Measurements from ENCODE around the gene SLC22A23.

The SLC22A23 gene

DNA sequence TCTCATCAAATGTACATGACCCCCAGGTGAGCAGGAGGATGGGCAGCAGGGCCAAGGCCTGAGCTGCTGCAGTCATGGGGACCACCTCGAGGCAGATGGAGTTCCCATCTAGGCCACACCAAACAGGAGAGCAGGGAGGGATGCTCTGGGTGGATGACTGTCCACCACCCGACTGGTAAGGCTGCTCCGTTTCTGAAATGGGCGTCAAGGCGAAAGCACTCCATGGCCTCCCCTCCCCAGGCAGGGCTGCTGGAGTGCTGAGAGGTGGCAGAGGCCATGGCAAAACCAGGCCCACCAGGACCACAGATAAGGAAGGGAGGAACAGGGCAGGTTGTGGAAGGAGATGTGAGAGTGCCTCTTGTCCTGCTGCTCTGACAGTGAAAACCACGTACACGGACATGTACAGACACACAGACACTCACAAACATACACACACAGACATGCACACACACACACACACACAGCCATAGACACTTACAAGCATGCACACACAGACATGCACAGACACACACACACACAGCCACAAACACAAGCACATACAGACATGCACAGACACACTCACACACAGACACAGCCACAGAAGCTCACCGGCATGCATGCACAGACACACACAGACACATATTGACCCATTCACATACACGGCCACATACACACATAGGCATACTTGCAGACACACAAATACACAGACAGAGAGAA, 104.9 kb downstream of the SLC22A23 start:
- DNase-seq (ENCODE audit: low read depth) = no peak

DNA sequence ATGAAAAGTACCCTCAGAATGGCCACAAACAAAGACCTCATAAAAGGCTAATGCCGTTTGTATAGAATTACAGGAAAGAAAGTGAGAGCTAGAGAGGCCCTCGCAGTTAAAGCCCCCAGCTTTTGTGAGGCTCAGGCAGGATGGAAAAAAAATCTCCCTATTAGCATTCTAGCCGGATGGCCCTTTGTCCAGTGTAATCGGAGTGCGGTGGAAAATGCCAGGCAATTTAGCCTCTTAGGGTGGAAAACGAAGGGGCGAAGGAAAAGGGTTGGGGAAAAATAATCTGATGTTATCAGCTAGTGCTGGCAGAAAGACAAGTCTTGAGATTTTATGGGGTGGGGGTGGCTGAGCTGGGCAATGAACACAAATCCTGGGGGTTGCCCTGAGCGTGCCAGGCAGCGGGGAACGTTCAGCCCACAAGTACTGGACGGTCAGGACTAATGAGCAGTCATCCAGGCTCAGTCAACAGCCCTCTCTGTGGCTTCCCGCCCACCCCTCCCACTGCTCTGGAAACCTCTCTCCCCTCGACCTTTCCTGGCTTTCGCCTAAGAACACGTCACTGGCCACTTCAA, 105.7 kb downstream of the SLC22A23 start:
- DNase-seq (ENCODE audit: low read depth) = no peak

DNA sequence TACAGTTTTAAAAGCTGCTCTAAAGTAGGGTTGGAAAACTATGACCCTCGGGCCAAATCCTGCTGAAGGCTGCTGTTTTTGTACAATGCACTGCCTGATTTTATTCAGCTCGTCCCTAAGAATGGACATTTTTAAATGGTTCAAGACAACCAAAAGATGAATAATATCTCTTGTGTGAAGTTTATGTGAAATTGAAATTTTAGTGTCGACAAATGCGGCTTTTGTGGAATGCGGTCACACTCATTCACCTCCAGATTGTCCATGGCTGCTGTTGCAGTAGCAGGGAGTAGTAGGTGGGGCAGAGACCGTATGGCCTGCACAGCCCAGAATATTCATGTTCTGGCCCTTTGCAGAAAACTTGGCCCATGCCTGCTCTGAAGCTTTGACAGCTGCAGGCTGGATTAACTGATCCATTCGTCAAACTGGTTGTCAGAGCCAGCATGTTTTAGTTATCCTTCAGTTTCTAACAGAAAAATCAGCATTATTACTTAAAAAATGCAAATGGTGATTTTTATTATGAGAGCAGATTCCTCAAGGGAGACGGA, 106.5 kb downstream of the SLC22A23 start:
- DNase-seq (ENCODE audit: low read depth) = no peak

DNA sequence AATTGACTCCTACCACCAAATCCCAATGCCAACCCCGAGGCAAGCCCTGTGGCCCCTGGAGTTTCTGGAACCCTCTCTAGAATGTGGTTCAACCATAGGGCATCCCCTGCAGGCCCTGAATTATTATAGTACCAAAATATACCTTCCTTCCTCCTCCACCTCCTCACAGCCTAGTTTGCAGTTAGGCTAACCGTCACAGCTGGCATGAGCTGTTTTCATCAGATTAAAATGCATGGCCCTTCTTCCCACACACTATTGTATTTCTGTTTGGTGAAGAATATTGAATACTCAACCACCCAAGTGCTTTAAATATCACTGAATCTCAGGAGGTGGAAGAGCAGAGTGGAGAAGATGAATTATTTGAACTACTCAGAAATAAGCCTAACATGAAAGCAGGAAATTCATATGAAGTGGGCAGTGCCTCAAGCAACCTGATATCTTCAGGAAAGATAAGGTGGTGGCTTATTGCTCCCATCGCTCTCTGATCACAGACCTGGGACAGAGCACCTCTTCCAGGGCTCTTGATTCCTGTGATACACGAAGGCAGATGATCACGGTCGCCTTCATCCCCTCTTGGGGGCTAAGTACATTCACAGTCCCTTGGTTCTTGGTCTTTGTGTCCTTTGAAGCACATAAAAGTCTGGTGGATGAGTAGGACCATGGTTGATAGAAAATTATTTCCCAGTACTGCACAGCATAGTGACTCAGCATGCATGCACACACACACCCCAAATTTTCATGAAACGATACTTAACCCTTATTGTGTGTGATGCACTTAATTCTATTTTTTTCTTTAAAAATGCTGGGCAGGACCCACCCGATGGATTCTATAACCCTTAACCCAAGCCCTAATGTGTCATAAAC, 107.2 kb downstream of the SLC22A23 start:
- DNase-seq (ENCODE audit: low read depth) = no peak

DNA sequence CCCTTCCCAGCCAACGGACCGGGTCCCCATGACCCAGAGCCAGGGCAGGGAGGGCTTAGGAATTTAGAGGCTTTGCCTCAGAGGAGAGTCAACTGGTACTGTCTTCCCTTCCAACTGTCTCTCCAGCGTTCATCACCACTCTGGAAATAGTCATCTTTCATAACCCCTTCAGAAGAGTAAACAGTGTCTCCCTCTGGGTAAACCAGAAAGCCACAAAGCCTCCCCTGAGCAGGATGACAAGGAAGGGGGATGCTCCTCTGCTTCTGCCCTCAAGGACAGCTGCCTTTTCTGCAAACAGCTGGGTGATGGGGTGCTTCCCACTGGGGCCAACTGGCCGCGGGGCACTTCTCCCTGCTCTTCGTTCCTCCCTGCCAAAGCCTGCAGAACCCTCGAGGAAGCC, 108.0 kb downstream of the SLC22A23 start:
- no peak for DNase-seq (ENCODE audit: low read depth)

DNA sequence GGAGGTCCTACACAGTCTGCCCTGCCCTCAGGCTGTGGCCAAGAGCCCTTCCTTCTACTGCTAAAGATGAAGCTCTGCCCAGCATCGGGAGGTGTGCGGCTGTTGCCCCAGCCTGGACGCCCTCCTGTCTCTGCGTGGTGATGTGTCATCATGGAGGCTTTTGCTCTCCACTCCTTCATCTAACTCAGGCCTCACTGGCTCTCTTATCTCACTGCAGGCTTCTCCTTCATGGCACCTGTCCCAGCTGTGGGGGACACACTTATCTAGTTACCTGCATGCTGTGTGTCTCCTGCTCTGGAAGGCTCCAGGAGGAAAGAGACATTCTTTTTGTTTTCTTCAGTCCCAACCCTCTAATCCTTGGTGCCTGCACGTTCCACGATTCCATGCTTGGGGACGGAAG, 109.0 kb downstream of the SLC22A23 start:
- DNase-seq (ENCODE audit: low read depth) = no peak

DNA sequence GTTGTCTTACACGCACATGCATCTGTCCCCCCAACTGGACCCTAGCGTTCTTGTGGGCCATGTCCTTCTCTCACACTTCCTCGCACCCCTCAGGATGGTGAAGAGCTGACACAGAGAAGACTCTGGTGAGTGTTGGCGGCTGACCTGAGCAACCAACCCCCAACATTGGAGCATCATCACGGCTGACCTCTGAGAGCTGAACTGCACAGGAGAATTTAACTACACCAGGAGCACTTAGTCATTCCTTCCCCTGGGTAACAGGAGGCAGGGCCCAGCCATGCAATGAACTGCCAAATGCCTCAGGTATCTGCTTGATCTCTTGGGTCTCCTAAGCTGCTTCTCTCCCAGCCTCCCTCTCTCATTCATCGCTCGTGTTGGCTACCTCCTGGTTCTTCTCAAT, 109.6 kb downstream of the SLC22A23 start:
- DNase-seq (ENCODE audit: low read depth) = no peak

DNA sequence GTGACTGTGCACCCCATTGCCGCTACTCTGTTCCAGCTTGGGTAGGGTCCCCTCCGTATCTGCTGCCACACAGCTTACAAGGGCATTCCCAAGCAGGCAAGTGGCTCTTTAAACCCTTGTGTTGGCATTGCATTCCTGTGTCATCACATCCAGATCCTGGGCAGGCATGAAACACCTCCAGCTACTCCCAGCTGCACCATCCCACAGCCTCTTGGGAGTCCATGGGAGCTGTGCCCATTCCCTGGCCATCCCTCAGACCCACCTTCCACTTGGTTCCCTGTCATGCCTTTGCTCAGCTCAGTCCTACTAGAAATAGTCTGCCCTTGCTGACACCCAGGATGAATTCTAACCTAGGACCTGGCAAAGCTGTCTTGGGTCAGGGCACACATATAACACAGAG, 110.4 kb downstream of the SLC22A23 start:
- no peak for DNase-seq (ENCODE audit: low read depth)

DNA sequence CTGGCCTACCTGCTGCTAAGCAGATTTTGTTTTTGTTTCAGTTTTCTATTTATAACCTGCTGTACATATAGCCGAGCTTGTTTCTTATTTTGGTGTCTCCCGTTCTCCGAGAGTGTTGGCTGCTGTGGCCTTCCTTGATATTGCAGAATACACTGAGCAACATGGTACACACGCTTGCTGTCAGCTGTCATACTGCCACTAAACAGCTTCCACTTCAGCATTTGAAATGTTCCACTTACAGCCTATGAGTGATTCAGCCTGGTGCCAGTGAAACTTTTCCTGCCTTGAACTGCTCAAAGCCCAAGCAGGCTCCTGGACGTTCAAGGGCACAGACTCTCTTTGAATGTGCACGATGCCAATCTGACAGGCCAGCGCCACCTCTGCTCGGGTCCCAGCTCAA, 111.0 kb downstream of the SLC22A23 start:
- no peak for DNase-seq (ENCODE audit: low read depth)

DNA sequence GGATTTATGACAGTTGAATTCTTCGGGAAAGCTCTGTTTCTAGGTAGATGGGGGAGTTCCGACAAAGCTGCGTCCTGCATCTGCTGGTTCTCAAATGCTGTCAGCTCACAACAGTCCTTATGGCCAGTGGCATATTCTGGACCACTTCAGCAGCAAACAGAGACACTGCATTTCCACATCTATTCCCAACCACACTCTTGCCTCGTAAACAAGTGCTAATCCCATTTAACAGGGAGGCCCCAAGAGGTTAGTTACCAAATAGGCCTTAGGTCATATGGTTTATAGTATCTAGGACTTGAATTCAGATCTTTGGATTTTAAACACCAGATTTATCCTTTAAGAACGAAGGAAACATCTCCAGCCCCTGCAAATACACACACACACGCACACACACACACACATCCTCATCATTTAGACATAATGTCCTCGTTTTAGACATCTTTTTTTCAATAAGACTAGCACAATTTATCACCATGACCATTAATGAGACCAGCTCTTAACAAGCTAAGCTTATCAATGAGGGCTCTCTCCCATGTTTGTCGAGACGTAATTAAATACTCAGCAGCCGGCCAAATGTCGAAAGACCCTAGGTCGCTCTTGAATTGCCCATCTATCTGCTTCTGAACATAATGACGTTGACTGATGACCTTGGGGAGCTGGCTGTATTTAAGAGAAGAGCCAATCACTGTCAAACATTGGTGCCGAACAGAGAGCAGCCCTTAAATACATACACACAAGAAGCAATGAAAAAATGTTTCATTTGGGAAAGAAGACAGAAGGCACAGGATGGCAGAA, 113.6 kb downstream of the SLC22A23 start:
- no peak for DNase-seq (ENCODE audit: low read depth)

DNA sequence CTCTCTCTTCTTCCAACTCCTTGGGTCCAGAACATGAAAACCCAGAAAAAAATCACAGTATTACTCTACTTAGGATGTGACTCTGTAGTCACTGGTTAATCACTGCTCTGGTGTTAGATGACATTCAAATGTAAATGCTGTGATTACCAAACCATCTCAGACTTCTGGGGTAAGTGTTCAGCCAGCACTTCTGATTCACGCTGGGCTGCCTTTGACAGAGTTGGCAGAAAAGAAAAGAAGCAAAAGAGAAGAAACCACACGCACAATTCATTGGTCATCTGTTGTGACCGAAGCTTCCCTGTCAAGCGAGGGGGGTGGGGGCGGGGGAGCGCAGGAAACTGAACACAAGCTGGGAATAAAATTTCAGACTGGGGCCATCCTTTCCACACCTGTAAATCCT, 115.4 kb downstream of the SLC22A23 start:
- DNase-seq (ENCODE audit: low read depth) = no peak

DNA sequence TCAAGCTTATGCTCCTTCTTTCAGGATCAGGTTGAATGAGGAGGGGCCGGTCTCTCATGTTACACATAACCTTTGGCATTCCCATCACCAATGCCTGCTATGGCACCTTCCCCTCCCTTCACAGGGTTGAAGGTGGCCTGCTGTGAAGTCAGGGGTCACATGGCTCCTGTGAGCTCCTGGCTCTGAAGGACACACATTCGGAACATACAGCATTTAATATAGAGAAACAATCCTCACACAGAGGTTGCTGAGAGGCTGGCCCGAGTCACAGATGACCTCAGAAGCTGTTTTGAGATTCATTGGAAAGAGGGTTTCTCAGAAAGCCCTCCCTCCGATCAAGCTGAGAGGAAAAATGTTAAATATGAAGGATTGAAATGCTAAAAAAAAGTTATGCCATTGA, 116.0 kb downstream of the SLC22A23 start:
- DNase-seq (ENCODE audit: low read depth) = no peak

DNA sequence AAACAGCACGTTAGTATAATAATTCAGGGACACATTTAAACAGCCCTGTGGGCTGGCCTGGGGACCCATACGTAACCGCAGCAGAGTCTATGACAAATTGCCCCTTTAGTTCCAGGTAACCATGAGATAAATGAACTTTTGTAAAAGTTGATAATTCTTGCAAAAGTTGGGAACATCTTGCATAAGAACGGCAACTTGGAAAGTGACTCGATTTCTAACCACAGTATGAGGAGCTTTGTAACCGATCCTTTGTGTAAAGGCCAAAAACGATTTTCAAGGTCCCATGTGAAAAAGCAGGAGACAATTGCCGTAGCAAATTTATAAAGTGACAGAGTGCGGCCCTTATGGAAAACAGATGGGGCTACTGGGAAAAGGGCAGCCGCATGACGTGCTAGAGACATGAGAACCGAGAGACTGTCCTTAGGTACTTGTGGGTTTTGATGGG, 116.5 kb downstream of the SLC22A23 start:
- no peak for DNase-seq (ENCODE audit: low read depth)

DNA sequence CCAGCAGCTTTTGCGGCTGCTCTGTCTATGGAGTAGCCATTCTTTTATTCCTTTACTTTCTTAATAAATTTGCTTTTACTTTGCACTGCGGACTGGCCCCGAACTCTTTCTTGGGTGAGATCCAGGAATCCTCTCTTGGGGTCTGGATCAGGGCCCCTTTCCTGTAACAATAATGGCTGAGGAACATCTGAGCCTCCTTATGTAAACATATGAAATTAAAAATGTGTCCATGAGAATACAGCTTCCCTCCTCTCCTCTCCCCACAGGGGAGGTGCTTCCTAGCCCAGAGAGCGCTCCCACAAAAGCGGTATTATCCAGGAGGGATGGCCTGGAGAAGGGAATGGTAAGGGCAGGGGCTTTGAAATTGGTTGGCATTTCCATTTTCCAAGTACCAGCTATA, 117.0 kb downstream of the SLC22A23 start:
- DNase-seq (ENCODE audit: low read depth) = no peak

DNA sequence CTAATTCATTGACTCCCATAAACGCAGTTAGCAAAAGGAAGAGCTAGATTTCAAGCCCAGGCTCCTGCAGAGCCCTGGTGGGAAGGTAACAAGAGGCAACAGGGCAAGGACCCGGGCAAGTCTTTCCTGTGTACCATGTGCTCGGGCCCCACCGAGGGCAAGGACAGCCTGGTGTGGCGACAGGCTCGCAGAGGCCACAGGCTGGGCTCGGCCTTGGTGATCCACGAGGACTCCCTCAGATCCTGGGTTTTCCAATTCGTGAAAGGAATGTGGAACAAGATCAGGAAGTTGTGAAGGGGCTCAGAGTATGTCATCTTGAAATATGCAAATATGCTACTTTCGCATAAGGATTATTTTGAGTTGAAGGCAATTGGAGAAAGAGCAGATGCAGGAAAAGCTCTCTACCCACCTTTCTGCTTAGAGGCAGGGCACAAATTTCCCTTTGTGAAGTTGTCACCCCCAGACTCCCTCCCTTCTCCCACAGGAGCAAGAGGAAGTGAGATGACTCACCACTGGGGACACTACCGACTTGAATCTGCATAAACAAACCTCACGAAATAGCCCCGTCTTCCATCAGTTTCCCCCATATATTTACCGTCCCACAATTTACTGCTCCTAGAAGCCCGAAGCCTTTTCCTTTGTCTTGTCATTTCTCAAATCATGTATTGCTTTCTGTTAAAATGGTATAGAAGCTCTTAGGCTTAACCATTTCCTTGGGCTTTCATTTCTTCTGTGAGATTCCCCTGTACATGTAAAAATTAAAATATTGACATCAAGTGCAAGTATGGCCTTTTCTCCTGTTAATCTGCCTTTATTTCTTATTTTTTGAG, 119.1 kb downstream of the SLC22A23 start:
- DNase-seq (ENCODE audit: low read depth) = no peak

DNA sequence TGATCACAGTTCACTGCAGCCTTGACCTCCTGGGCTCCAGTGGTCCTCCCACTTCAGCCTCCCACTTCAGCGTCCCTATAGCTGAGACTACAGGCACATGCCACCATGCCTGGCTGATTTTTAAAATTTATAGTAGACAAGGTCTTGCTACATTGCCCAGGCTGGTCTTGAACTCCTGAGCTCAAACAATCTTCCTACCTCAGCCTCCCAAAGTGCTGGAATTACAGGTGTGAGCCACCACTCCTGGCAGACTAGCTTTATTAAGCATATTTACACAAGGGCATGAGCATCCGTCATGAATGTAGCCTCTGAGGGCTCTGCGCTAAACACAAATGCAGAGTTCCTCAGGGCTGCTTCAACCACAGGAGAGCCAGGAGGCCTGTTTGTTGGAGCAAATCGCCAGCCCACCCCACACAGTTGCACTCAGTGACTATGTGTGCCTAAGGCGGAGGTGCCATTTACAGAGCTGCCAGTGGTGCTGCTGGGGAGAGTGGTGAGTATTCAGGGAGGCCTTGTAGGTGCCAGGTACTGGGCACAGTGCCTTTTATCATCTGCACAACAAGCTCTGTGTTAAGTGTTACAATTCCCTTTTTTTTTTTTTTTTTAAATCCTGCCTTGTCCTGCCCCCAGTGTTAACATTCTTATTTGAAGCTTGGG, 119.9 kb downstream of the SLC22A23 start:
- DNase-seq (ENCODE audit: low read depth) = no peak

DNA sequence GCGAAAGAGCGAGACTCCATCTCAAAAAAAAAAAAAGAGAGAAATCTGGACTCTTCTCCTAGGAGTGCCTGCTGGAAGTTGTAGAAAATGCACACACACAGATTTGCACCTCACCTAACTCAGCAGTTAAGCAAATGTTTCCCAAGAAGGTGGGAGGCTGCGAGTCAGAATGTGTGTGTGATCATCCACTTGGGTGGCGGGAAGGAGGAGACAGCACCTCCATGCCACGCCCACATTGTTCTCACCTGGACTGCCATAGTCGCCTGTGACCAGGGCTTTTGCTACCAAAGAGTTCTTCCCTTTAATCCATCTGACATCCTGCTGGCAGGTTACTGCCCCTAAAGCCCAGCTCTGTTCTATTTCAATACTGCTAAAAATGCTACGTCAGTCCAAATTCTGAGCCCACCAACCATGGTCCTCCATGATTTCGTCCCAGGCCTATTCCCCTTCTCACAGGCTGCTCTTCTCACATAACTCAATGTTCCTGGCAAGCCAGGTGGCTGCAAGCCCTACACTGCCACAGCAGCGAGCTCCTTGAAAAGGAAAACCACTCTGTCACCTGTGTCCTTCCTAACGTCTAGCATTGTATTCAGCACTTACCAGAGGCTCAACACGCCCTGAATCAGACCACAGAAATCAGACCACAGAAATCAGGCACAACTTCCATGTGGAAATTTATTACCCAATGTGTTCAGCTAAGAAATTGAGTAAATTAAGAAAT, 120.6 kb downstream of the SLC22A23 start:
- DNase-seq (ENCODE audit: low read depth) = no peak

DNA sequence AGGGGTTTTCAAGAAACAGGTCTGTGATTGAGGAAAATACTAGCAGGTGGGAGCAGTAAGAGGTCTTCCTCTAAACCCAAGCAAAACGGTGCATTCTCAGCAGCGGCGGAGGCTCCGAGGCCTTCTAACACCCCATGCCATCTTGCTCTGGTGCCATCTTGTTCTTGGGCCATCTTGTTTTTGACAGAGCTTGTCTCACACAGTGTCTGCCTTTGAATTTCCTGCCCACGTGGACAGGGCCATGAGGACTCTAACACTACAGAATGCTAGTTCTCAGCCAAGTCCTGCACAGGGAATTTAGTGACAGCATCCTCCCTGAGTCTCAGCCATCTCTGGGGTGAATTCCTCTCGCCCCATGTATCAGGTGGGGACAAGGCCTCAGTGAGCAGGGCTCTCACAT, 121.7 kb downstream of the SLC22A23 start:
- no peak for DNase-seq (ENCODE audit: low read depth)

DNA sequence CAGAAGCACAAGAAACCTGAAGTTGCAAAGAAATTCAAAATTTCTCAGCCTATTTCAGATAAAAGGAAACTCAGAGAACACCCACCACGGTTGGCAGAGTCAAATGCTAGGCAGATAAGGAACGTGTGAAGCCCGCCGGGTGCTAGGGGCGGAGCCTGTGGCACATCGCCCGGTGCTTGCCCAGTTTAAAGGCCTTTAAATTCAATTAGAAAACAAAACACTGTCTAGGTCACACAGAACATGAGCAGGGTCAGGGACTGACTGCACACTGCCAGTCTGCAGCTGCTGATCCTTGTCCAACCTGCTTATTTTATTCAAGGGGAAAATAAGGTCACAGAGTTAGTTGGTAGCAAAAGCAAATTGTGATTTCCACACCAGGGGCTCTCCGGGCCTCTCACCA, 122.3 kb downstream of the SLC22A23 start:
- DNase-seq (ENCODE audit: low read depth) = no peak

DNA sequence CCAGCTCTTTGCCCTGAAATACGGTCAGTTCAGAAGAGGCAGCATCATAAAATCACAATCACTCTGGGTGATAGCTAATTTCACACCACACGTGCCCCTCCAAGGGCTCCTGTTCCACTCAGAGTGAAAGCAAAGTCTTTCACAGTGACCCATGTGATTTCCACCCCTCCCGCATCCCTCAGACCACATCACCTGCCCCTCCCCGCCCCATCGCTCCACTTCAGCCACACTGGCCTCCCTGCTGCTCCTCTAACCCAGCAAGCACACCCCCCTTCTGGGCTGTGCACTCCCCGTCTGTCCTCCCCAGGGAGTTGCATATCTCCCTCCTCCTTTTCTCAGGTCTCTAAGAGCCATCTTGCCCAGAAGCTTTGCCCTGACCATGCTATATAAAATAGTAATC, 123.6 kb downstream of the SLC22A23 start:
- no peak for DNase-seq (ENCODE audit: low read depth)
